KMS-11 (cell line): ENCODE results near the gene LYZL1.

Source experiments
- H2AFZ ChIP-seq: fragments of 200-600 bp; sonication (generic); 2 replicates; pipeline ENCODE4 v1.6.1; 2016; ENCODE audit warnings: antibody characterized with exemption, mixed run types, low read depth
- H3K27ac ChIP-seq: fragments of 200-600 bp; sonication (generic); 2 replicates; pipeline ENCODE4 v1.6.1; 2016; ENCODE audit warnings: mild to moderate bottlenecking, mixed run types
- H3K27me3 ChIP-seq: fragments of 200-600 bp; sonication (generic); 2 replicates; pipeline ENCODE4 v1.6.1; 2017; ENCODE audit warnings: mild to moderate bottlenecking, low read depth, mixed run types, moderate library complexity; ENCODE audit not compliant: insufficient read depth
- H3K36me3 ChIP-seq: fragments of 200-600 bp; sonication (generic); 2 replicates; pipeline ENCODE4 v1.6.1; 2017; ENCODE audit warnings: mild to moderate bottlenecking, mixed run types; ENCODE audit not compliant: insufficient read depth
- H3K4me1 ChIP-seq: fragments of 200-600 bp; sonication (generic); 2 replicates; pipeline ENCODE4 v1.6.1; 2016; ENCODE audit warnings: mild to moderate bottlenecking, low read depth, mixed run types; ENCODE audit not compliant: poor library complexity, severe bottlenecking
- H3K4me2 ChIP-seq: fragments of 200-600 bp; sonication (generic); 2 replicates; pipeline ENCODE4 v1.7.0; 2016; ENCODE audit warnings: mild to moderate bottlenecking, mixed run types
- H3K4me3 ChIP-seq: fragments of 200-600 bp; sonication (generic); IDR thresholded peaks from 2 replicates; pipeline ENCODE4 v1.6.1; 2017; ENCODE audit warnings: low read depth, low read length, mixed read lengths; ENCODE audit not compliant: insufficient read depth
- H3K79me2 ChIP-seq: fragments of 200-600 bp; sonication (generic); 2 replicates; pipeline ENCODE4 v1.6.1; 2016; ENCODE audit warnings: low read depth, mixed run types; ENCODE audit not compliant: insufficient read depth
- H3K9ac ChIP-seq: fragments of 200-600 bp; sonication (generic); 2 replicates; pipeline ENCODE4 v1.6.1; 2016; ENCODE audit warnings: mild to moderate bottlenecking, mixed run types
- H4K20me1 ChIP-seq: fragments of 200-600 bp; sonication (generic); 2 replicates; pipeline ENCODE4 v1.6.1; 2016; ENCODE audit warnings: mild to moderate bottlenecking, mixed run types; ENCODE audit not compliant: insufficient read depth
- TF ChIP-seq, protein P1 (sequence below): fragments of 200-600 bp; sonication (generic); conservative IDR thresholded peaks from 2 replicates; pipeline ENCODE4 v1.6.1; 2017; ENCODE audit warnings: low read depth, mild to moderate bottlenecking, antibody characterized with exemption, low read length, moderate library complexity, mixed read lengths

The LYZL1 gene

DNA sequence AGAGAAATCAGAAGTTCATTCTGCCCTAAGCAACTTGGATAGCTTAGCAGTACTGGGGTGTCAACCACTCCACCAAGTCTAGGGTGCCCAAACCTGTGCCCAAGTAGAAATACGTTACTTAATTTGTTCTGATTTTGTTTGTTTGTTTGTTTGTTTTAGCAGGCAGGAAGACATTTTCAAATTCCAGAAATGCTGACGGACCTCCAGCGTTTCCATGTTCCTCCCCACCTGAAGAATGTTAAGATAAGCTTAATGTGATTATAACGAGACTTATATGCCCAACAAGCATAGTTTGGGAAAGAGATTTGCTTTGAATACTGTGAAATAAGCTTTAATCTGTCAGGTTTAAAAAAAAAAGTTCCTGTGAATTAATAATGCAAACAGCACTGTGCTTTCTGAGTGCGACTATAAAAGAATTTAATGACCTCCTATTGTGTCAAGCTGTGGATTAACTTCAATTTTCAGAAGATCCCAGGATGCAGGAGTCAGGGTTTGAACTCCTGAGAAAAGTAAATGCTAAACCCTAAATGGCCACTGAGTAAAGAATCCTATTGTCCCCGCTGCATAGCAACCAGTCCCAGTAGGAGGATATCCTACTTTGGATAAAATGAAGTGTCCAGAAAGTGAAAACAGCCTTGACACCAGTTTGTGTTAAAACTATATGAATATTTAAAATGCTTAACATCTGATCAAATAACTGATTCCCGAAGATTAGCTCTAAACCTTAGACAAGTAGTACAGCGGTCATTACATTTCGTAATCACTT, 56.5 kb downstream of the LYZL1 start:
- Histone ChIP-seq H3K36me3 (no peaks in the 10 kb centered on the region), H3K4me2 (no peak overlapping the region), H4K20me1 (no peaks in the 10 kb centered on the region), H3K4me3 (no peak overlapping the region), H3K27me3 (no peaks in the 10 kb centered on the region), H3K27ac (no peak overlapping the region), H2AFZ (no peak overlapping the region), H3K4me1 (no peaks in the 10 kb centered on the region), H3K9ac (no peak overlapping the region), H3K79me2 (no peaks in the 10 kb centered on the region)
- TF ChIP-seq, protein P1, sequence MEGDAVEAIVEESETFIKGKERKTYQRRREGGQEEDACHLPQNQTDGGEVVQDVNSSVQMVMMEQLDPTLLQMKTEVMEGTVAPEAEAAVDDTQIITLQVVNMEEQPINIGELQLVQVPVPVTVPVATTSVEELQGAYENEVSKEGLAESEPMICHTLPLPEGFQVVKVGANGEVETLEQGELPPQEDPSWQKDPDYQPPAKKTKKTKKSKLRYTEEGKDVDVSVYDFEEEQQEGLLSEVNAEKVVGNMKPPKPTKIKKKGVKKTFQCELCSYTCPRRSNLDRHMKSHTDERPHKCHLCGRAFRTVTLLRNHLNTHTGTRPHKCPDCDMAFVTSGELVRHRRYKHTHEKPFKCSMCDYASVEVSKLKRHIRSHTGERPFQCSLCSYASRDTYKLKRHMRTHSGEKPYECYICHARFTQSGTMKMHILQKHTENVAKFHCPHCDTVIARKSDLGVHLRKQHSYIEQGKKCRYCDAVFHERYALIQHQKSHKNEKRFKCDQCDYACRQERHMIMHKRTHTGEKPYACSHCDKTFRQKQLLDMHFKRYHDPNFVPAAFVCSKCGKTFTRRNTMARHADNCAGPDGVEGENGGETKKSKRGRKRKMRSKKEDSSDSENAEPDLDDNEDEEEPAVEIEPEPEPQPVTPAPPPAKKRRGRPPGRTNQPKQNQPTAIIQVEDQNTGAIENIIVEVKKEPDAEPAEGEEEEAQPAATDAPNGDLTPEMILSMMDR = no peak

DNA sequence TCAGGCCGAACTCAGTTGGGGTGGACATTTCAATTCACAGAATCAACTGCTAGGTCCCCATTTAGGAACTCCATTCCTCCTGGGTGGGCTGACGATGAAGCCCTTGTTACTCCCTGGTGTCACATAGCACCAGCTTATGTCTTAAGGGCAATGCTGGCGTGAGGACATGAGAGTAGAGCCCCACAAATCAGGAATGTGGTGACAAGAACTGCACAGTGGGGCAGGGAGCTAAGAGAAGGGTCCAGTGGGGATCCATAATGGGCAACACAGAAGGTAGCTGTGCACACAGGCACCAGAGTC, 57.0 kb downstream of the LYZL1 start:
- H3K27me3 ChIP-seq = no peaks in the 10 kb centered on the region
- H2AFZ ChIP-seq = no peak overlapping the region
- no peaks in the 10 kb centered on the region for H3K36me3 ChIP-seq
- H4K20me1 ChIP-seq = no peaks in the 10 kb centered on the region
- H3K27ac ChIP-seq = no peak overlapping the region
- TF ChIP-seq, protein P1 = no peak
- no peaks in the 10 kb centered on the region for H3K4me1 ChIP-seq
- H3K9ac ChIP-seq = no peak overlapping the region
- H3K4me2 ChIP-seq = no peak overlapping the region
- H3K4me3 ChIP-seq = no peak overlapping the region
- H3K79me2 ChIP-seq = no peaks in the 10 kb centered on the region

GRCh38 chr10:29346296-29347001, 57.6 kb downstream of the LYZL1 start:
- Histone ChIP-seq H3K27ac (no peak overlapping the region), H3K79me2 (no peaks in the 10 kb centered on the region), H2AFZ (no peak overlapping the region), H3K9ac (no peak overlapping the region), H3K4me1 (no peaks in the 10 kb centered on the region), H4K20me1 (no peaks in the 10 kb centered on the region), H3K4me3 (no peak overlapping the region), H3K27me3 (no peaks in the 10 kb centered on the region), H3K36me3 (no peaks in the 10 kb centered on the region), H3K4me2 (no peak overlapping the region)
- TF ChIP-seq, protein P1 = no peak

- Histone ChIP-seq H3K79me2 (no peaks in the 10 kb centered on the region), H4K20me1 (no peaks in the 10 kb centered on the region), H3K4me2 (no peak overlapping the region), H3K4me3 (no peak overlapping the region), H3K36me3 (no peaks in the 10 kb centered on the region), H2AFZ (no peak overlapping the region), H3K27ac (no peak overlapping the region), H3K9ac (no peak overlapping the region), H3K4me1 (no peaks in the 10 kb centered on the region), H3K27me3 (no peaks in the 10 kb centered on the region)
- TF ChIP-seq, protein P1 = no peak
These were observed 60.0 kb downstream of the LYZL1 start for GRCh38 chr10:29348836-29349235.
